ENCODE data around the gene MPI.
"Not testable (repeated sequence)": the region's sequence is repeated elsewhere in the genome, so short reads cannot be mapped to it uniquely, and the experiment has no call there.

MPI gene

GRCh38 chr15:74893627-74894026 is 3.8 kb downstream of the MPI start:
- no peak for DNase-seq

DNA sequence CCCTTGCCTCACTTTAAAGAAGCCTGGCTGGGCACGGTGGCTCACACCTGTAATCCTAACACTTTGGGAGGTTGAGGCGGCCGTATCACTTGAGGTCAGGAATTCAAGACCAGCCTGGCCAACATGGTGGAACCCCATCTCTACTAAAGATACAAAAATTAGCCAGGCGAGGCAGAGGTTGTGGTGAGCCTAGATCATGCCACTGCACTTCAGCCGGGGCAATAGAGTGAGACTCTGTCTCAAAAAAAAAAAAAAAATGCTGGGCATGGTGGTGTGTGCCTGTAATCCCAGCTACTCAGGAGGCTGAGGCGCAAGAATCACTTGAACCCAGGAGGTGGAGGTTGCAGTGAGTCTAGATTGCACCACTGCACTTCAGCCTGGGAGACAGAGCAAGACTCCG is 4.5 kb downstream of the MPI start:
- DNase-seq = not testable (repeated sequence)

DNA sequence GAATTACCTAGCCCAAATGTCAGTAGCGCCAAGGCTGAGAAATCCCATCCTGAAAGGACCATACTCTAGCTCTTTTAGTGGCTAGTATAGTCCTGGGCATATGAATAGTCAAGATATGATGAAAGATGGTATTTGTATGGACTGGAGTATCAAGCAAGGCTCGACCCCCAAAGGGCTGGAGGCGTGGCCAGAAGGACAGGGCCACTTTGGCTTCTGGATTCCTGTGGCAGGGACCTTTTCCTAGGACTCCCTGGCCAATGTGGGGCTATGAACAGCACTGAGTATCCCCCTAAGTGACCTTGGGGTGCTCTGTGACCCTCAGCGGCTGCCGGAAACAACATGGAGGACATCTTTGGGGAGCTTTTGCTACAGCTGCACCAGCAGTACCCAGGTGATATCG is 6.0 kb downstream of the MPI start:
- no peak for DNase-seq

GRCh38 chr15:74896316-74896715 is 6.5 kb downstream of the MPI start:
- DNase-seq = no peak

GRCh38 chr15:74897300-74897701 is 7.5 kb downstream of the MPI start:
- DNase-seq = no peak

GRCh38 chr15:74901612-74902063 is 11.8 kb downstream of the MPI start:
- peak in 1 of 2 experiments; percentile 53 for DNase-seq

DNA sequence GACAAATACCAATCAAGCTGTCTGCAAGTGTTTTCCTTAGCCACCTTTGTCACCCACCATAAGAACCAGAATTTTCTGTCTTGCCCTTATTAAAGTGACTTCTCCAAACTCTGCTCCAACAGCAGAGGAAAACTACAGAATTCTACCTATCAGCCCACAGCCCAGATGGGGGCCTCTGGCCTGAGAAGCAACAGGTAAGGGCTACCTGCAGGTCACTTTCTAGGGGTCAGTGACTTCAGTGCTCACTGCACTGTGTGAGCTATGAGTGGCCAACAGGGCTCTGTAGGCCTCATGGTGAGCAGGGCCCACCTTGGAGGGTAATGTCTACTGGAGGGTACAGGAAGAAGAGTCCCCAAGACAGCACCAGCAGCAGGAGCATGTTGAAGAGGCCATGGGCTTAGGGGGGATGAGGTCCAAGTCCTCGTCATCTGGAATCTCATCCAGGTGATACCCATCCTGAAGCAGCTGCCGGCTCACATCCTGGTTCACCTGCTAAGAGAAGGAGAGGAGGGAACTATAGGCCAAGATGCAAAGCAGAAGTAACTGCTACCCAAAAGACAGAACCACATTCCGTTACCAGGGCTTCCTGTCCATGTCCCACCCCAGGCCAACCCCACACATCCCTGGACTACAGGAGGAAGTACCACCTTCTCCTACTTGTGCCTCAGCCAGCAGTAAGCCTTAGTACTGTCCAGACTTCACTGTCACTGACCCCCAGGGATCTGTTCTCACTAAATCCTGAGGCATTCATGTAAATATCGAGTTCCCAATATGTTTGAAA is 12.6 kb downstream of the MPI start:
- no peak for DNase-seq

DNA sequence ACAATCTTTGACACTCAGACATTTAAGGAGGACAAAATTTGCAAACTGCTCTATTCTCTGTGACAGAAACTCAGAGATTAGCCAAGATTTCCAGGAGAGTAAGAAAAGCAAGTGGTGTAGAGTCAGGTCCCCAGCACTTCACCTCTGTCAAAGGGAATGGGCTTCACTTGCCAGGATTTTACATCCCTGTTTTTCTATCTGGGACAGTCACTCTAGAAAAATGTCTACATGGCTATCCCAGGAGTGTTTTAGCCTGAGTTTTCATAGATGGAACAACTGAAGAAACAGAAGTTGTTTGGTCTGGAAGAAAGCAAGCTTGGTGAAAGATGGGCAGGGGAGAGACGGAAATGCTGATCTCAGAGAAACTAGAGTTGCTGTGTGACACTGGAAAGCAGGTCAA is 13.8 kb downstream of the MPI start:
- DNase-seq = no peak

GRCh38 chr15:74904190-74904805 is 14.5 kb downstream of the MPI start:
- DNase-seq = no peak

GRCh38 chr15:74906067-74906449 is 16.2 kb downstream of the MPI start:
- DNase-seq = peak; percentile 53 to 60

- peak; percentile 67 to 94 for DNase-seq
Measured at GRCh38 chr15:74906450-74907162, 16.8 kb downstream of the MPI start, which contains the start of gene FAM219B. Gene FAM219B, minus strand, starts transcription at chr15:74906851. Its CDS starts 51 bp downstream, at chr15:74906800.

GRCh38 chr15:74907163-74907870 is 17.5 kb downstream of the MPI start:
- no peak for DNase-seq

DNA sequence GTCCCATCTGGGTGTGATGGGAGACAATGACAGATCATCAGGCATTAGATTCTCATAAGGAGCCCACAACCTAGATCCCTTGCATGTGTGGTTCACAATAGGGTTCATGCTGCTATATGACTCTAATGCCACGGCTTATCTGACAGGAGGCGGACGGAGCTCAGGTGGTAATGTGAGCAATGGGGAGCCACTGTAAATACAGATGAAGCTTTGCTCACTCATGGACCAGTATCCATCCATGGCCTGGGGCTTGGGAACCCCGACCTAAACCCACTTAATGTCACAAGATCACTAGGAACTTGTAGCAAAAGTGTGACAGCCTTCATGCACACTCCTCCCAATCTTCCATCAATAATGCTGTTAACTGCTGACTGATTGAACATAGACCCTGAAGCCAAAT is 18.8 kb downstream of the MPI start:
- DNase-seq = no peak

DNA sequence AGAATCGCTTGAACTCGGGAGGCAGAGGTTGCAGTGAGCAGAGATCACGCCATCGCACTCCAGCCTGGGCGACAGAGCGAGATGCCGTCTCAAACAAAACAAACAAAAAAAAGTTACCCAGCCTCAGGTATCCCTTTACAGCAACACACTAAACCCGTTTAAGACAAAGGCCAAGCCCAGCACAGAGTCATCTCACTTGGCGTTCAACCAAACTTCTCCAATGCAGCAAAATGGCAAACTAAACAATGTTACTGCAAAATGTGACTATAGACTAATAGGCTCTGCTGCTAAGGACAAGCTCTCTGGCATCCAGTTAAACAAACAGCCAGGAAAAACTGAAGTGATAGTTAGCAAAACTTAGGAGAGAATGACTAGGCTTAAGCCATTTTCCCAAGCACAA is 23.2 kb downstream of the MPI start:
- DNase-seq = no peak

DNA sequence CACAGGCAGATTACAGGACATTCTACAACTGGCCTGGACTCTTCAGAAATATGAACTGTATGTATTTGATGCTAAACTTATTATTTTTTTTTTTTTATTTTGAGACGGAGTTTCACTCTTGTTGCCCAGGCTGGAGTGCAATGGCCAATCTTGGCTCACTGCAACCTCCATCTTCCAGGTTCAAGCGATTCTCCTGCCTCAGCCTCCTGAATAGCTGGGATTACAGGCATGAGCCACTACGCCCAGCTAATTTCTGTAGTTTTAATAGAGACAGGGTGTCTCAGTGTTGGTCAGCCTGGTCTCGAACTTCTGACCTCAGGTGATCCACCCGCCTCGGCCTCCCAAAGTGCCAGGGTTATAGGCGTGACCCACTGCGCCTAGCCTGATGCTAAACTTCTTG is 24.0 kb downstream of the MPI start:
- not testable (repeated sequence) for DNase-seq

- DNase-seq = no peak
Measured at GRCh38 chr15:74917676-74918075, 27.8 kb downstream of the MPI start.

GRCh38 chr15:74920456-74920855 is 30.6 kb downstream of the MPI start:
- DNase-seq = no peak

GRCh38 chr15:74924525-74924924 is 34.7 kb downstream of the MPI start:
- no peak for DNase-seq

DNA sequence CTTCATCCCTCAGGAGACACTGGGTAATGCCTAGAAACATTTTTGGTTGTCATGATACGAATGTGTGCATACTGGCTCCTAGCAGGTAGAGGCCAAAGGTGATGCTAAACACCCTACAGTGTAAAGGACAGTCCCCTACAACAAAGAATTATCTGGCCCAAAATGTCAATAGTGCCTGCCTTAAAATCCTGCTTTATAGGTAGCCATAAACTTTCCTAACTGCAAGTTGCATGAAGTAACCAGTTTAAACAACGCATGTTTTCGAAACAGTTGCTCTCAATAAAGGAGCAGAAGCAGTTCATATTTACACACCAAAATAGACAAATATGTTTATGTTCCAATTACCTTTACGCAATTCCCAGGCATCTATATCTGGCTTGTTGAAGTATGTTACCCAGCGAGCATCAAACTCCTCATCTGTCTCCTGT is 38.9 kb downstream of the MPI start:
- DNase-seq = no peak

- no peak for DNase-seq
Measured at GRCh38 chr15:74933573-74933972, 43.7 kb downstream of the MPI start.

DNA sequence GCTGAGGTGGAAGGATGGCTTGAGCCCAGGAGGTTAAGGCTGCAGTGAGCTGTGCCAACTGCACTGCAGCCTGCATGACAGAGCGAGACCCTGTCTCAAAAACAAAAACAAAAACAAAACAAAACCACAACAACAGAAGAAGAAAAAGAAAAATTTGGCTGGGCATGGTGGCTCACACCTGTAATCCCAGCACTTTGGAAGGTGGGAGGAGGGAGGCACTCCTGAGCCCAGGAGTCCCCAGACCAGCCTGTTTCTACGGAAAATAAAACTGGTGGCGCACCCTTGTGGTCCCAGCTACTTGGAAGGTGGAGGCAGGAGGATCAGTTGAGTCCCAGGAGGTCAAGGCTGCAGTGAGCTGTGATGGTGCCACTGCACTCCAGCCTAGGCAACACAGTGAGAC is 45.4 kb downstream of the MPI start:
- peak; percentile 7 to 52 for DNase-seq

- peak in 1 of 2 experiments; percentile 53 for DNase-seq
Measured at GRCh38 chr15:74937272-74937589, 47.4 kb downstream of the MPI start.

Measured in NCI-H526 (cell line).